ENCODE results near the gene SH3PXD2A. TPM values are rescaled to one million over a fixed set of nuclear protein-coding genes. Genes with fewer than 3 reads are reported as not detected.

SH3PXD2A gene
- total and polyA plus RNA-seq, 10 of the 15 experiments (the other 5 are each of a cell fraction or from before 2014, with no cell fraction given) = 0.63 to 14.0 (median 4.4) TPM

GRCh38 chr10:103770139-103770538 is 85.2 kb downstream of the SH3PXD2A start:
- no TSS peak for BruUV-seq (replicated peaks)
- FAIRE-seq = no peak
- Histone ChIP-seq H3K9ac (ENCODE audit: control insufficient read depth, insufficient read depth, low read length) (no peak overlapping the region), H3K27me3 (replicated peaks in 1 of 2; ENCODE audit: control insufficient read depth in 2 of 2, insufficient read depth in 2 of 2, low read length in 1 of 2) (no peaks in the 10 kb centered on the region; a peak in 1 of 4 replicates), H3K4me3 (no peak overlapping the region), H3K36me3 (ENCODE audit: control insufficient read depth in 2 of 2, insufficient read depth in 2 of 2, low read length in 1 of 2) (no peaks in the 10 kb centered on the region), H3K4me2 (ENCODE audit: control insufficient read depth, insufficient read depth) (no peak overlapping the region), H3K4me1 (ENCODE audit: control insufficient read depth, insufficient read depth, low read length) (peaks cover 13% of the 10 kb centered on the region), H4K20me1 (ENCODE audit: control insufficient read depth, insufficient read depth) (no peaks in the 10 kb centered on the region), H3K27ac (ENCODE audit: control insufficient read depth, insufficient read depth) (no peak overlapping the region), H3K79me2 (ENCODE audit: control insufficient read depth, insufficient read depth, low read length) (no peaks in the 10 kb centered on the region), H3K9me3 (replicated peaks; ENCODE audit: control insufficient read depth, insufficient read depth, low read length) (no peaks in the 10 kb centered on the region; the same call in 2 of the 3 replicates), H2AFZ (ENCODE audit: control insufficient read depth, low read depth, low read length) (no peak overlapping the region)
- DNase-seq (ENCODE audit: low read depth, low spot score) = no peak
- ChIA-PET POLR2A (no interaction called here), RAD21 (ENCODE audit: unreplicated experiment) (interaction anchor here (1.3 kb wide), 1 partner anchor 17 kb away, joined by 3 read pairs; no protein-coding TSS in a partner anchor), CTCF (interaction anchor here (0.7 kb wide), 1 partner anchor 36 kb away, joined by 3 read pairs; no protein-coding TSS in a partner anchor), SMC1A (ENCODE audit: uncharacterized antibody, unreplicated experiment) (interaction anchor here (0.6 to 0.7 kb wide), 2 partner anchors 10 to 377 kb away, joined by 3 read pairs; no protein-coding TSS in a partner anchor)
- in situ Hi-C loops (cut with MboI) (no loop called here), intact Hi-C loops (cut with micrococcal nuclease; ENCODE audit: unreplicated experiment) (no loop called here)
- 40% methylated on average over 2 of the region's 2 CpGs for WGBS (ENCODE audit: insufficient coverage, insufficient replicate concordance, low lambda C conversion rate, missing lambda C conversion rate)
- ATAC-seq = no peak
- TF ChIP-seq, protein P1, sequence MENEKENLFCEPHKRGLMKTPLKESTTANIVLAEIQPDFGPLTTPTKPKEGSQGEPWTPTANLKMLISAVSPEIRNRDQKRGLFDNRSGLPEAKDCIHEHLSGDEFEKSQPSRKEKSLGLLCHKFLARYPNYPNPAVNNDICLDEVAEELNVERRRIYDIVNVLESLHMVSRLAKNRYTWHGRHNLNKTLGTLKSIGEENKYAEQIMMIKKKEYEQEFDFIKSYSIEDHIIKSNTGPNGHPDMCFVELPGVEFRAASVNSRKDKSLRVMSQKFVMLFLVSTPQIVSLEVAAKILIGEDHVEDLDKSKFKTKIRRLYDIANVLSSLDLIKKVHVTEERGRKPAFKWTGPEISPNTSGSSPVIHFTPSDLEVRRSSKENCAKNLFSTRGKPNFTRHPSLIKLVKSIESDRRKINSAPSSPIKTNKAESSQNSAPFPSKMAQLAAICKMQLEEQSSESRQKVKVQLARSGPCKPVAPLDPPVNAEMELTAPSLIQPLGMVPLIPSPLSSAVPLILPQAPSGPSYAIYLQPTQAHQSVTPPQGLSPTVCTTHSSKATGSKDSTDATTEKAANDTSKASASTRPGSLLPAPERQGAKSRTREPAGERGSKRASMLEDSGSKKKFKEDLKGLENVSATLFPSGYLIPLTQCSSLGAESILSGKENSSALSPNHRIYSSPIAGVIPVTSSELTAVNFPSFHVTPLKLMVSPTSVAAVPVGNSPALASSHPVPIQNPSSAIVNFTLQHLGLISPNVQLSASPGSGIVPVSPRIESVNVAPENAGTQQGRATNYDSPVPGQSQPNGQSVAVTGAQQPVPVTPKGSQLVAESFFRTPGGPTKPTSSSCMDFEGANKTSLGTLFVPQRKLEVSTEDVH (IDR thresholded peaks at IDR 0.05; ENCODE audit: low read depth, partially characterized antibody) = no peak
- no peak for TF ChIP-seq SREBF1 (IDR thresholded peaks at IDR 0.05; ENCODE audit: low read length)
- no peak for TF ChIP-seq SKIL (IDR thresholded peaks at IDR 0.05; ENCODE audit: low read depth, poor library complexity, severe bottlenecking)
- TF ChIP-seq RAD51 (IDR thresholded peaks at IDR 0.05) = no peak
- TF ChIP-seq BACH1 (IDR thresholded peaks at IDR 0.05; ENCODE audit: borderline replicate concordance) = no peak
- TF ChIP-seq ZNF384 (IDR thresholded peaks at IDR 0.05; ENCODE audit: borderline replicate concordance, low read depth, low read length) = no peak
- TF ChIP-seq NR2C2 (IDR thresholded peaks at IDR 0.05; ENCODE audit: borderline replicate concordance, control insufficient read depth, insufficient read length, low read depth) = no peak
- TF ChIP-seq, protein P2, sequence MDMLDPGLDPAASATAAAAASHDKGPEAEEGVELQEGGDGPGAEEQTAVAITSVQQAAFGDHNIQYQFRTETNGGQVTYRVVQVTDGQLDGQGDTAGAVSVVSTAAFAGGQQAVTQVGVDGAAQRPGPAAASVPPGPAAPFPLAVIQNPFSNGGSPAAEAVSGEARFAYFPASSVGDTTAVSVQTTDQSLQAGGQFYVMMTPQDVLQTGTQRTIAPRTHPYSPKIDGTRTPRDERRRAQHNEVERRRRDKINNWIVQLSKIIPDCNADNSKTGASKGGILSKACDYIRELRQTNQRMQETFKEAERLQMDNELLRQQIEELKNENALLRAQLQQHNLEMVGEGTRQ (IDR thresholded peaks at IDR 0.05; ENCODE audit: borderline replicate concordance, low read depth, low read length) = no peak
- TF ChIP-seq NR2F1 (conservative IDR thresholded peaks at IDR 0.05) = no peak
- no peak for TF ChIP-seq YY1 (IDR thresholded peaks at IDR 0.05; ENCODE audit: low read depth, low read length)
- no peak for TF ChIP-seq PBX3 (IDR thresholded peaks at IDR 0.05; ENCODE audit: insufficient replicate concordance, low read depth, low read length)
- no peak for TF ChIP-seq RELA (IDR thresholded peaks at IDR 0.05; ENCODE audit: borderline replicate concordance, partially characterized antibody)
- TF ChIP-seq NFIC (IDR thresholded peaks at IDR 0.05; ENCODE audit: low read depth, low read length) = no peak
- TF ChIP-seq CEBPZ (IDR thresholded peaks at IDR 0.05; ENCODE audit: low read depth, low read length) = no peak

All from GM12878 (cell line).